CD4-positive, alpha-beta T cell treated with Interleukin-15 for 1 hour (primary cell): ENCODE results near the gene RASAL3.

Source experiments
- DNase-seq: peaks from one replicate; pipeline ENCODE4 v3.0.0-alpha.2; 2020

RASAL3 gene

GRCh38 chr19:15448778-15449619 lies 15.3 kb downstream of the RASAL3 start:
- DNase-seq = no peak

- no peak for DNase-seq
These were observed 16.1 kb downstream of the RASAL3 start for GRCh38 chr19:15448044-15448777.

DNA sequence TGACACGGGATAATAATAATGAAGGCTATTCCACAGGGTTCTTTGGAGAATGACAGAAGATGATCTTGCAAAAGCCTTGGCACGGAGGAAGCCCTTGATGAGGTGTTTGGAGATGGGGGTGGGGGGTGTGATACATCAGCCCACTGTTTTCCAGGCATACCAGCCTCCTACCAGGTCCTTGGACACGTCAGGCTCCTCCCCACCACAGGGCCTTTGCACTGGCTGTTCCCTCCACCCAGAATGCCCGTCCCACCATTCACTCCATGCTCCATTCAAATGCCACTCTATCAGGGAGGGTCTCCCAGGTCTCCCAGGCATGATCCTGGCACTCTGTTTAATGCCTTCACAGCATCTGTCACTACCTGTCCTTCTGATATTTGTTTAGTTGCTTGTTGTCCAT lies 17.3 kb downstream of the RASAL3 start:
- no peak for DNase-seq

DNA sequence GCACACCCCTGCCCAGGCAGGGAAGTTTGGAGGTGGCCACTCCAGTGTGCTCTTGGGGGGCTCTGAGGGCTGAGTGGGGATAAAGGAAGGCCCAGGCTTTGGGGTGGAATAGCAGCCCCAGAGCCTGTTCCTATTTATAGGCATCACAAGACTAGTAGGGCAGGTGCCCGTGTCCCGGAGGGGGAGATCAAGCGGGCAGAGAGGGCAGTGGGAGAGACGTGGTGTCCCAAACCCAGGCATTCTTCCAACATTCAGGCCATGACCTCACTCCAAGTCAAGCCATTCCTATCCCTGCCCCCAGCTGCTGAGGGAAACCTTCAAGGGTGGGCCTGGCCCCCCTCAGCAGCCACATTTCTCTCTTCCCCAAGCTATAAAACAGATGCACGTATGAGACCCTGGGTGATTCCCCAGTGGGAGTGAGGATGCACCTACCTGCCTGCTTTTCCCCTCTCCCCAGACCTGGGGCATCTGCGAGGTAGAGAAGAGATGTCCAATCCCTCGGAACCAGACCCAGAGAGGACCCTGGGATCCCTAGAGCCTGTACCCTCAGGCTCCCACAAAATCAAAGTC lies 18.5 kb downstream of the RASAL3 start:
- no peak for DNase-seq

DNA sequence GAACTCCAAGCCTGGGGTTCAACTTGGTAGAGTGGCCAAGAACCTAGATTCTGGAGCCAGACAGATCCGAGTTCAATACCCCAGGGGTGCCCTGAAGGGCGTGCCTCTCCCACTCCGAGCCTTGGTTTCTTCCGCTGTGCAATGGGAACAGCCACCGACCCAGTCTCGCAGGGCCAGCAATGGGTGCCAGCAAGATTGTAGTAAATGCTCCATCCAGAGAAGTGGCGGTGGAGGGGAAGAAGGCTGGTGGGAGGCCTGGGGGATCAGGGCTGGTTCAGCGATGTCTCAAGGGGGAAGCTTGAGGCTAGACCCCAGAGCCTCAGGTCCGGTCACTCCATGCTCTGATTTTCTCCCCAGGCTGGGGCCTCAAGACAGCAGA lies 19.1 kb downstream of the RASAL3 start:
- no peak for DNase-seq

DNA sequence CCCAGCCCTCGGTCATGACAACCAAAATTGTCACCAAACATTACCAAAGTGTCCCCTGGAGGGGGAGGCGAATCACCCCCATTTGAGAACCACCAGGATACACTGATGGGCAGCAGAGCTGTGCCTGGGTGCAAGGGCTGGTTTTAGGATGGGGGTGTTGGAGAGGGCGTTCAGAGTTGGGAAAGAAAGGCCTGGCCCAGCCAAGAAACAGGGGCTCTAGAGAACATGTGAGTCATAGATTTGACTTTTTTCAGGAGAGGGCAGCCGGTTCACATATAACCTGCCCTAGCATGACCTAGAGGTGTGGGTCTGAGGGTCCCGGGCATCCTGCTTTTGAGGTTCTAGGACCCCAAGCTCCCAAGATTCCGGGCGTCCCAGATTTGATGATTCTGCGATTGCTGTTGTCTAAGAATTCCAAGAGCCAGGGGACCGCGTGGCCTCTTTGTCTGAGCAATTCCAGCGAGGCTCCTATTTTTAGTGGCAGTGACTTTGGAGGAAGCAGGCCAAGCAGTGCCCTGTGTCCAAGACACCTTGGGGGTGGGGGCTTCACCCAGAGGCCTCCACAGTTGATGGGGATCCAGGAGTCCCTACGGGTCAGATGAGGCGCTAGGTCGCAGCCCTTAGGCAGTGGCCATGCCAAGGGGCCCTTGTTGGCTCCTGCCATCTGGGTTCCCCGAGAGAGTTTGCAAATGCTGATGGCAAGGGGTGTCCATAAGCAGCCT lies 19.7 kb downstream of the RASAL3 start:
- no peak for DNase-seq

DNA sequence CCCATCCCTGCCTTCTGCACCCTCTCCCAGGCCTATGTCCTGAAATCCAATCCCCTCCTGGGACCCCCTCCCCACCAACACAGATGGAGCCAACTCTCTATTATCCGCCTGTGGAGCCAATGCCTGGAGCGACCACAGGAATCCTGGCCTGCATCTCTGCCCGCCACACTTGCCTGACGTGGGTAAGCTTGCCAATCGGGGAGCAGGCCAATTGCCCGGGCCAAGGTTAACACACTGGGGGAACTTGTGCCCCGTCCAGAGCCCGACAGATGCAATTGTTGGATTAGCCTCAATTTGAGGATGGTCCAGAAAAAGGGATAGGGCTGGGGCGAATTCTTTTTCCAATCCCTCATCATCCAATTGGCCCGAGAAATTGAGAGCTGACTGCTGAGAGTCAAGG lies 20.5 kb downstream of the RASAL3 start:
- DNase-seq = no peak

DNA sequence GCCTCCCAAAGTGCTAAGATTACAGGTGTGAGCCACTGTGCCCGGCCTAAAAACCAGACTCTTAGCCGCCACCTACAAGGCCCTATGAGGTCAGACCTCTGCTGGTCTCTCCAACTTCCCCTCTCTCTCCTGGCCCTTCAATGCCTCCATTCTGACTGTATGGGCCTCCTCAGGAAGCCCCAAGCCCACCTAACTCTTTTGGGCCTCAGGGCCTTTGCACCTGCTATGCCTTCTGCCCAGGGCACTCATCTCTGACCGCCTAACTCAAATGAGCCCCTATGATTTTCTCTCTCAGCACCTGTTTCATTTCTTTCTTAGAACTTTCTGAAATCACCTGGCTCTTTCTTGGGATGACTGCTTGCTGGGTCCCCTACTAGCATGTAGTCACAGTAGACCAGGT lies 21.0 kb downstream of the RASAL3 start:
- no peak for DNase-seq

DNA sequence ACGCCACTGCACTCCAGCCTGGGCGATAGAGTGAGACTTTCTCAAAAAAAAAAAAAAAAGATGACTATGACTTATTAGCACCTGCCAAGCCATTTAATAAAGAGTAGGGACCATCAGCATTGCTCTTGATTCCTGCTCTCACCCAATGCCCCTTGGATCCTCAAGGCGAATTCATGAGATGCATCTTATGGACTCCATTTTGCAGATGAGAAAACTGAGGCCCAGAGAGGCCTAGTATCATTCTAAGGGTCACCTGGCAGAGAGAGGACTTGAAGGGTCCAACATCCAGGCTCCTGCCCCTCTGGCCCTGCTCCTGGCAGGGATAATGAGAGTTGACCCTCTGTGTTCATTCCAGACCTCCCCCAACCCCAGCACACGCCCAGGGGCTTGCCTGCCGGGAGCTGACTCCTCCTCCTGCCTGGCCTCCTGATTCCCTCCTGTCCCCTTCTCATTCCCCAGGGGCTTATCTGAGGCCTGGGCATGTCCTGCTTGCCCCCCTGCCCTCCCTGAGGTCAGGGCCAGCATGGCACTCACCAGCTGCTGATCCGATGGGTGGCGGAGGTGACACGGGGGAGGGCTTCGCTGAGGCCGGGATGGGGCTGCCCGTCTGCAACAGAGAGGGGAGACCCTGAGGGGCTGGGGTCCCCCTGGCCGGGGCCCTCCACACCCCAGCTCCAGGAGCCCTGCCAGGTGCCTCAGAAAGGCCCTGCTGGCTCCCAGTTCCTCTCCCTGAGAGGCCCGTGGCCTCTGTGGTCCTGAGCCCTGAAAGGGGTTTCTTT lies 22.0 kb downstream of the RASAL3 start:
- DNase-seq = no peak

DNA sequence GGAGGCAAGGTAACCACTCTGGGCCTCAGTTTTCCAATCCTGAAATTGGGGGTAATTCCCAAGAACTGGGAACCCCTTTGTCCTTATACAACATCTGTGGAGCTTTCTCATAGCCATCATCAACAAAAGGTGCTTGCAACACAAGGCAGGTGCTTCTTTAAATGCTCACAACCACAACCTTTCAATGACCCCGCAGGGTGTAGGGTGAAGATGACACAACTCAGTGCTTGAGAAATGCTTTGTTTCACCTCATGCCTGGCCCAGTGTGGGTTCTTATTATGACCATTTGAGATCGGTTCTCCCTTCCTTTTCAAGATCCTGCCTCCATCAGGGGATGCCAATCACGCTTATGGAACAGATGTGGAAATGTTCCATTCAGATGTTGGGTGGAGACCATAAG lies 23.0 kb downstream of the RASAL3 start:
- no peak for DNase-seq

- DNase-seq = no peak
These were observed 24.3 kb downstream of the RASAL3 start for GRCh38 chr19:15439821-15440641.

DNA sequence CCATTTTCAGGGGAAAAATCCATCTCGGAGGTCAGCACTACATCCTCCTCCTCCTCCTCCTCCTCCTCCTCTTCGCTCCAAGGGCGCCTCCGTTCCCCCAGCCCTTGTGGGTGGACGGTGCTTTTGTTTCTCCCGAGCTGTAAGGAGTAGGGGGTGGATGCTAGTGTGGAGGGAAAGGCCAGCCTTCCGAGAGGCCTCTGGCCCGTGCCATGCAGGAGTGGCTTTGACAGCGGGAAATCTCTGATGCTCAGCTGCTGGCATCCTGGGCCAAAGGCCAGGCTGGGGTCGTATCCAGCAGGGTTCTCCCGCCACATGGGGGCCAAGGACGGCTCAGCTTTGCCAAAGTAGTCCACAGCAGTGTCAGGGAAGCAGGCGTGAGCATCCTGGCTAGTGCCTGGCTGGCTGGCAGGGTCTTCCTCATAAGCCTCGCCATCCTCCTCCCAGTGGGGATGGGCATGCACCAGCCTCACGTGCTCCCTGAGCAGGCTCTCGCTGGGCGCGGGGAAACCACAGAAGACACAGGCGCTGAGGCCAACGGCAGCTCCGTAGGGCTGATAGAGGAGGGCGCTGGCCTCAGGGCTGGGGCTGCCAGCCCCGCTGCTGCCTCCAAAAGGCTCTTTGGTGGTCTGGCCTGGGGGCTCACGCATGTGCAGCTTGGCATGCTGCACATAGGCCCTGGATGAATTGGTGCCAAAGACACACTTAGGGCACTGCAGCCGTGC lies 25.1 kb downstream of the RASAL3 start:
- DNase-seq = no peak

- DNase-seq = no peak
These were observed 25.8 kb downstream of the RASAL3 start for GRCh38 chr19:15438577-15438976.

DNA sequence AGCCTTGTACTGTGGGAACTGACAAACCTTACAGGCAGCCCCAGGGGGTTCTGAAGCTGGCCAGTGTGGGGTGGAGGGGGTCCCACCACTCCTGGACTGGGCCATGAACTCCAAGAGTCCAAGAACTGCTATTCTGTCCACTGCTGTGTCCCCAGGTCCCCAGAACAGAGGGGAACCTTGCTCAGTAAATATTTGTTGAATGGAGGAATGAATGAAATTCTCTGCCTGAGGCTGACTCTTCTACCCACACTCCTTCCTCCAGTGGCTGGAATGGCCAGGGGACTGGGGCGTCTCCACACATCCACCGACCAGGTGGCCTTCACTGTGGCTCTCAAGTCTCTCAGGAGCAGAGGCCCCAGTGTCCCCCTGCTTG lies 26.2 kb downstream of the RASAL3 start:
- no peak for DNase-seq

DNA sequence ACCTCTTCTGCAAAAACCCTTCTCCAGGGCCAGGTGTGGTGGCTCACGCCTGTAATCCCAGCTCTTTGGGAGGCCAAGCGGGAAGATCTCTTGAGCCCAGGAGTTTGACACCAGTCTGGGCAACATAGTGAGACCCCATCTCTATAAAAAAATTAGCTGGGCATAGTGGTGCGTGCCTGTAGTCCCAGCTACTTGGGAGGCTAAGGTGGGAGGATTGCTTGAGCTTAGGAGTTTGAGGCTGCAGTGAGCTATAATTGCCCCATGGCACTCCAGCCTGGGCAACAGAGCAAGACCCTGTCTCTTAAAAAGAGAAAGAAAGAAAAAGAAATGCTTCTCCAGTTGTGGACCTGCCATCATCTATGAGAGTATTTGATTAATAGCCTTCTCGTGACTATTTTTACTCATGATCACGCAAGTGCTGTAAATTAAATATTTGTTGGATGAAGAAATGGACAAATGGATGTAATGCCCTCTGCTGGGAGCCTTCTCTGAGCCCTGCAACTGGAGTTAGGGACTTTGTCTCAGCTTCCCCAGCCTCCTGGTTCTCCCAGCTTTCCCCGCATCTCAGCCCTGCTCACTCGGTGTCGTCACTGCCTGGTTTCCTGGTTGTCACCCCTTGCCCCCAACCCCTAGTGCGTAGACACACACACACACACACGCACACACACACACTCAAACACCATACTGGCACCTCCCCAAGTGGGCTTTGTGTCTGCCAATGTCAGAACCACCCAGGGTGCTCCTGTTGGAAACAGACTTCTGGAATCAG lies 26.8 kb downstream of the RASAL3 start:
- DNase-seq = no peak

GRCh38 chr19:15436826-15437110 lies 27.6 kb downstream of the RASAL3 start:
- DNase-seq = no peak

GRCh38 chr19:15436012-15436825 lies 28.1 kb downstream of the RASAL3 start:
- DNase-seq = no peak

DNA sequence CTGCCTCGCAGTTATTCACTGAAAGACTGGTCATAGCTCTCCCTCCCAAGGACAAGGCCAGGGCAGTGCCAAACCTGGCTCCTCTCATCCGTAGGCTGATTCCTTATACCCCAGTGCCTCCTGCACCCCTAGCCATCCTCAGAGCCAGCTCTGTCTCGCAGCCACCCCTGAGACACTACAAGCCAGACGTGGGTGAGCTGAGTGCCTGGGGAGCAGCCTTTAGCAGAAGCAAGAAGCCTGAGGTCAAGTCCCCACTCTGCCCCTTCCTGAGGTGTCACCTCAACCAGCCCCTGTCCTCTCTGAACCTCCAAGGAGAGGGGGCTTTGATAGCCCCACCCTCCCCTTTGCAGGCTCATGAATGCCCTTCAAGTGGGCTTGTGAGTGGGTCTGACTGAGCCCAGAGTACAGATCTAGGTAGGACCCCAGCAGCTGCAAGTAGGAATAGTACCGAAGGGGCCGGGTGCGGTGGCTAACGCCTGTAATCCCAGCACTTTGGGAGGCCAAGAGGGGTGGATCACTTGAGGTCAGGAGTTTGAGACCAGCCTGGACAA lies 30.8 kb downstream of the RASAL3 start:
- DNase-seq = no peak
